Muscle layer of colon (tissue), 2 donors: ENCODE measurements around the gene YAE1.

Experiments
- H3K27ac ChIP-seq: one replicate; pipeline ENCODE4 v1.7.0; 2013; ENCODE audit warnings: low read depth, mild to moderate bottlenecking, low read length, moderate library complexity
- H3K27me3 ChIP-seq, 2 donors: one replicate each; pipeline ENCODE4 v1.7.0; 2013; ENCODE audit warnings: low read length in 2 of 2, mild to moderate bottlenecking in 2 of 2; ENCODE audit not compliant: insufficient read depth in 2 of 2, control insufficient read depth in 1 of 2
- H3K36me3 ChIP-seq: one replicate; pipeline ENCODE4 v1.7.0; 2013; ENCODE audit warnings: mild to moderate bottlenecking, low read length; ENCODE audit not compliant: insufficient read depth
- H3K4me1 ChIP-seq: one replicate; pipeline ENCODE4 v1.7.0; 2013; ENCODE audit warnings: mild to moderate bottlenecking, low read length; ENCODE audit not compliant: insufficient read depth
- H3K4me3 ChIP-seq, 2 donors: one replicate each; pipeline ENCODE4 v1.7.0; 2013; ENCODE audit warnings: low read length in 2 of 2, low read depth in 1 of 2, mild to moderate bottlenecking in 1 of 2, moderate library complexity in 1 of 2
- H3K9ac ChIP-seq: one replicate; pipeline ENCODE4 v1.7.0; 2013; ENCODE audit warnings: low read length
- H3K9me3 ChIP-seq: one replicate; pipeline ENCODE4 v1.7.0; 2013; ENCODE audit warnings: mild to moderate bottlenecking, low read length
- donor health status: abdominal sarcoma.
- donor health status: Adenocarcinoma of cecum.

The YAE1 gene

DNA sequence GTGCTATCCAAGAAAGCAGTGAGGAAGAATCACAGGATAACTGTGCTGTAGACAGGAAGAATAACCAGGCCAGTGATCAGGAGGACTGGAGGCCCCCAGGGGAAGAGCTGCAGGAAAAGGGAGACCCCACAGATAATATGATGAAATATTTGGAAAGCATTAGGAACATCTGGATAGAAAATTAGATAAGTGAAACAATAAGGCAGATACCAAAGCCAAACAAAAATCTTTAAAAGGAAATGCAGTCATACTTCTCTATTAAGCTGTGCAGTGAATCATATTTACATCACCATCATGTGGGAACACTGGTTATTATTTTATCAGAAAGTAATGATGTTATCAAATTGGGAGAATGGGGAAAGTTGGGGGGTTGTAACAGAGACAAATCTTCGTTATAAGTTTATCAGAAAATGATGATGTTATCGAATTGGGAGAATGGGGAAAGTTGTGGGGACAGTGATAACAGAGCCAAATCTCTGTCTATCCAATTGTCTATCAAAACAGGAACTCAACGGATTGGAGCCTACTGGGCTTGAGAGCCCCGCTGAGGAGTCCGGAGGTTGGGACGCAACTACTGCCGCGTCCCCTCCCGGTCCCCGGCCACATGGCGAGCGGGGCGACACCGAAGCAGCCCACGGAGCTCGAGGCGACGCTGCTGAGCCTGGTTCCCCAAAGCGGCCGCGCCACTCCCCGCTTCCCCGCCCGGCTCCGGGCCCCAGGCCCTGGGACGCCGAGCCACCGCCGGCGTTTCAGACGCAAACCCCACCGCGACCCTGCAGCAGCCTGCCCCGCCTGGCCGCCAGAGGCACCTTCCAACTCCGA, 43.1 kb downstream of the YAE1 start:
- peaks cover 0 to 11% of the 10 kb centered on the region in 2 donors for H3K27me3 ChIP-seq
- no peak overlapping the region for H3K9ac ChIP-seq
- H3K4me3 ChIP-seq = no peak overlapping the region
- H3K27ac ChIP-seq = no peak overlapping the region
- no peaks in the 10 kb centered on the region for H3K4me1 ChIP-seq
- H3K36me3 ChIP-seq = no peaks in the 10 kb centered on the region
- H3K9me3 ChIP-seq = no peaks in the 10 kb centered on the region

DNA sequence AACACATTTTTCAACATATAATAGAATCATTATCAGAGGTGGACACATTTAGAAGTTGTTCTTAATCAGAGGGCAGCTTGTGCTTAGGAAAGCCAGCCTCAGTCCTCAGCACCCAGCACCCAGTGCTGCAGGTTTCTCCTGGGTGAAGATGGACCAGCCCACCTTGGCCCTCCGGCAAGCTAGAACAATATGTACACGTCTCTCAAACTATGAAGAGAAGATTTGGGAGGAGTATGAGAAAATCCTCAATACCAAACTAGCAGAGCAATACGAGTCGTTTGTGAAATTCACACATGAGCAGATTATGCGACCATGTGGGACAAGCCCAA, 43.7 kb downstream of the YAE1 start:
- Histone ChIP-seq H3K9ac (no peak overlapping the region), H3K27me3 (peaks cover 0 to 11% of the 10 kb centered on the region in 2 donors), H3K9me3 (no peaks in the 10 kb centered on the region), H3K36me3 (no peaks in the 10 kb centered on the region), H3K4me1 (no peaks in the 10 kb centered on the region), H3K4me3 (no peak overlapping the region), H3K27ac (no peak overlapping the region)

DNA sequence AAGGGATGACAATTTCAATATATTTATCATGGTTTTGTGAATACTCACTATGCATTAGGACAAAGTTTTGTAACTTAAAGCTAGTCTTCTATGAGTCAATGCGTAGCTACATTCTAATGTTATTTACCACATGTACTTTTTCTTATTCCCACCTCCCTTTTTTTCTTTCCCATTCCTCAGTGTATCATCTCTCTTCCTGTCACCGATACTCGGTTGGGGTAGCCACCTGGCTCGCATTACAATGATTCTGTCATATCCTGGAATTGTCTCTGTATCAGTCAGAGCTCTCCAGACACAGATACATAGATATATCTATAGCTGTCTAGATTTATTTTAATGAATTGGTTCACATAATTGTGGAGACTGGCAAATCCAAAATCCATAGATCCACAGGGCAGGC, 47.4 kb downstream of the YAE1 start:
- Histone ChIP-seq H3K27ac (no peak overlapping the region), H3K9ac (no peak overlapping the region), H3K27me3 (peaks cover 0 to 11% of the 10 kb centered on the region in 2 donors), H3K36me3 (no peaks in the 10 kb centered on the region), H3K4me1 (no peaks in the 10 kb centered on the region), H3K4me3 (no peak overlapping the region), H3K9me3 (no peaks in the 10 kb centered on the region)

DNA sequence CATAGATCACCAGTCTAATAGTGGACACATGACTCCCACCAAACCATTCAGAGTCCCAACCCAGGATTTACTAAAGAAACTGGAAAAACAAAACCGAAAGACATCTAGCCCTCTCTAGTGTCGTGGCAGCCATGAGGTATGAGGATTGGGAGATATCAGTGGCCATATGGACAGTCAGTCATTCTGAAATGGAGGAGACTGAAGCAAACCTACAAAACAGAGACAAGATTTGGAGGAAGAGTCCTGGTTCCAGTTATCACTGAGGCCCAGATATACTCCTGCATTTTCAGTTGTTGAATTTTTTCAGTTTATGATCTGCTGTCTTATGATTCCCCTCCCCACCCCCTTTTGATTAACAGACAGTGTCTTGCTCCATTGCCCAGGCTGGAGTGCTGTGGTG, 48.1 kb downstream of the YAE1 start:
- Histone ChIP-seq H3K9ac (no peak overlapping the region), H3K27ac (no peak overlapping the region), H3K36me3 (no peaks in the 10 kb centered on the region), H3K4me1 (no peaks in the 10 kb centered on the region), H3K4me3 (no peak overlapping the region), H3K27me3 (peaks cover 0 to 11% of the 10 kb centered on the region in 2 donors), H3K9me3 (no peaks in the 10 kb centered on the region)

DNA sequence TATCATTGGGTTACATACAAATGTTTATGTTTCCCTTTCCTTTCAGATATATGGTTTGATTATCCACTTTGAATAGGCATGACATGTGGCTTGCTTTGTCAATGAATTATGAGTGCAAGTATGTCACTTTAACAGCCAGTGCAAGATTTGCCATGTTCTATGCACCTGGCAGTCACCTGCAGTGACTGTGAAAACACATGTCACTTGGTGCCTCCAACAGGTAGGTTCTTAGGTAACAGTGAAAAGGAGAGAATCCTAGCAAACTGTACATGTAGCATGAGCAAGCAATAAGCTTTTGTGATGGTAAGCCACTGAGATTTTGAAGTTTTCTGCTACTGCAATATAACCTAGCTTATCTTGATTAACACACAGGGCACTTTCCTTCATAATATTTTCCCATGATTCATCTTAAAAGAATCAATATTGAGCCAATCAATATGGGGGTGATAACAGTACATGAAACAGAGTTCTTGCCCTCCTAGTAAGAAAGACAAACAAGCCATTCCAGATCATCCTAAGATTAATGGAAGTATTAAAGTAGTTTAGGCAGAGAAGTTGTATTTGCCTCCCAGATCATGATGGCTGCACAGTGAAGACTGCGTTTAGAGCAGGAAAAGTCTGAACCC, 49.3 kb downstream of the YAE1 start:
- no peak overlapping the region for H3K9ac ChIP-seq
- H3K27me3 ChIP-seq = peaks cover 0 to 5% of the 10 kb centered on the region in 2 donors
- no peak overlapping the region for H3K27ac ChIP-seq
- no peak overlapping the region for H3K4me3 ChIP-seq
- no peaks in the 10 kb centered on the region for H3K36me3 ChIP-seq
- H3K9me3 ChIP-seq = no peaks in the 10 kb centered on the region
- no peaks in the 10 kb centered on the region for H3K4me1 ChIP-seq

DNA sequence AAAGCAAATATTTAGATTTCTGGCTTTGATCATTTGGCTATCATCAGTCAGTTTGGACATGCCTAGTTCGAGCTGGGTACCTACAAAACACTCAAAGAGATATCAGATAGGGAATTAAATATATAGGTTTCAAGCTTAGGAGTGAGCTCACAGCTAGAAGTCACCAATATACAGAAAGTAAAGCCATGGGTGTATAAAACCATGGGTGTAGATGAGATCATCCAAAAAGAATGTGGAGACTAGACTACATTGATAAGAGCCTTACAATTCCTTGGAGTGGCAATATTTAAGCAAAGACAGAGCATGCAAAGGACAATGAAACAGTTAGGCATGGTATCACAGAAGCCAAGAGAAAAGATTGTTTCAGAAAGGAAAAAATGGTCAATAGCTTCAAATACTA, 49.9 kb downstream of the YAE1 start:
- Histone ChIP-seq H3K9me3 (no peaks in the 10 kb centered on the region), H3K9ac (no peak overlapping the region), H3K36me3 (no peaks in the 10 kb centered on the region), H3K4me1 (no peaks in the 10 kb centered on the region), H3K27ac (no peak overlapping the region), H3K27me3 (peaks cover 0 to 5% of the 10 kb centered on the region in 2 donors), H3K4me3 (no peak overlapping the region)

DNA sequence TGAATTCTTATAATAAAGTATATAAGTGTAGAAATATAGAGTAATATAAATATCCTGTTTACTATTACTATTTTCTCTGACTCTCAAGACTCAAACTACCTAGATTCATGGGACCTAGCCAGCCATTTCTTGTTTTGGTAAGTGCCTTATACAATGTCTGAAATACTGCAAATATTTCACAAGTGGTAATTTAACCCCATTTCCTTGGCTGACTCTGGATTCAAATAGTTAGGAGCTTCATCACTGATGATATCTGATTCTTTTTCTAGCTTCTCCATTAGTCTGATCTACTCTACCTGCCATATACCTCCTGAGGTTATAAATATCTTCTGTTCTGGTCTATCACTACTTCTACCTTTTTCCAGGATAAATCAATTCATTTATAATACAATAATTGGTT, 50.8 kb downstream of the YAE1 start:
- H3K36me3 ChIP-seq = no peaks in the 10 kb centered on the region
- H3K4me1 ChIP-seq = peaks cover 5% of the 10 kb centered on the region
- peaks cover 0 to 5% of the 10 kb centered on the region in 2 donors for H3K27me3 ChIP-seq
- no peak overlapping the region for H3K9ac ChIP-seq
- H3K27ac ChIP-seq = no peak overlapping the region
- H3K9me3 ChIP-seq = no peaks in the 10 kb centered on the region
- no peak overlapping the region for H3K4me3 ChIP-seq

DNA sequence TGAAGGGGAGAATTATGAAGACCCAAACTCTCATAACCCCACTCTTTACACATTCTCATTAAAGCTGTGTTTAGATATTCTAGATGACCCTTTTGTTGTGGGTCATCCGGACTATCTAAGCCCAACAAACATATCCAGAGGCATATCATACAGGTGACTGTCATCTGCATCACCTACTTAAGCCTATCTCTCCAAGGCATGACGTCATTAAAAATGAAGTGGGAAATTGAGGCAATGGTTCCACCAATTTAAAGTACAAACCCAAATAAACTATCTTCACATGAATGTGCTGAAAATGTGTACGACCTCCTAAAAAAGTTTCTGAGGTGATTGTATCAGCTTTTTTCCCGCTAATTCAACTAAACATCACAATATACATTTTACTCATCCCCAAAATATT, 52.7 kb downstream of the YAE1 start:
- no peak overlapping the region for H3K9ac ChIP-seq
- no peak overlapping the region for H3K27ac ChIP-seq
- no peaks in the 10 kb centered on the region for H3K27me3 ChIP-seq
- H3K36me3 ChIP-seq = no peaks in the 10 kb centered on the region
- H3K4me1 ChIP-seq = peaks cover 13% of the 10 kb centered on the region
- no peak overlapping the region for H3K4me3 ChIP-seq
- H3K9me3 ChIP-seq = no peaks in the 10 kb centered on the region

DNA sequence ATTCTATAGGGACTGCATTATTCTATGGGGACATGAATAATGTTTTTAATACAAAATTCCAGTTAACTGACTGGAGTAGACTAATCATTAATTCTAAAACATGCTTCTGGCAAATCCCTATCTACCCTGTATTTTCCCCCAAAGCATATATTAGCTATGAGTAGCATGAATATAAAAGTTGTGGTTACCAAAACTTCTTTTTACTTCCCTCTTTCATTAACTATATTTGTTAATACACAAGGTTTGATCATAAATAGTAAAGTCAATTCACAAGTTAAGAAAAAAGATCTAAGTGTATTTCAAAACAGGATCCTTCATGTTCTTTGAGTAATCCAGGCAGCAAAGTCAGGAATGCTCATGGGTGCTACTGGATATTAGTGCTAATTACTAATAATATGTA, 54.3 kb downstream of the YAE1 start:
- Histone ChIP-seq H3K4me3 (no peak overlapping the region), H3K4me1 (peaks cover 25% of the 10 kb centered on the region), H3K9ac (no peak overlapping the region), H3K9me3 (no peaks in the 10 kb centered on the region), H3K36me3 (no peaks in the 10 kb centered on the region), H3K27ac (no peak overlapping the region), H3K27me3 (no peaks in the 10 kb centered on the region)

DNA sequence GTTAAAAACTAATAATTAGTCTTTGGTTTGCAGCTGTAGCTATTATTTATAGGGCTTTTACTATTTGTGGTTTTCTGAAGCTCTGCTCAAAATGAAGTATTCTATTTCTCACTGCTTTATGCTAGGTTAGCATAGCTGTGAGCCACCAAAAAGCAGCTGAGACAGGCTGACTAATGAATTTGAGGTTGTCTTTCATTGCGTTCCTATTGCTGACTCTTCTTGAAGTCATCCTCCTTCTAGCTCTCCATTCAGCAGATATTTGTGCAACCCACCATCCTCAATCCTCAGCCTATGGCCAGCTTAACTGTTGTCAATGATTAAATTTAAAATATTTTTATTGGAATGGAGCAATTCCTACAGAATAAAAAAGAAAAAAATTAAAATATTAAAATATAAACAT, 55.1 kb downstream of the YAE1 start:
- Histone ChIP-seq H3K4me3 (no peak overlapping the region), H3K9me3 (no peaks in the 10 kb centered on the region), H3K9ac (no peak overlapping the region), H3K27ac (no peak overlapping the region), H3K4me1 (peaks cover 30% of the 10 kb centered on the region), H3K36me3 (no peaks in the 10 kb centered on the region), H3K27me3 (no peaks in the 10 kb centered on the region)

DNA sequence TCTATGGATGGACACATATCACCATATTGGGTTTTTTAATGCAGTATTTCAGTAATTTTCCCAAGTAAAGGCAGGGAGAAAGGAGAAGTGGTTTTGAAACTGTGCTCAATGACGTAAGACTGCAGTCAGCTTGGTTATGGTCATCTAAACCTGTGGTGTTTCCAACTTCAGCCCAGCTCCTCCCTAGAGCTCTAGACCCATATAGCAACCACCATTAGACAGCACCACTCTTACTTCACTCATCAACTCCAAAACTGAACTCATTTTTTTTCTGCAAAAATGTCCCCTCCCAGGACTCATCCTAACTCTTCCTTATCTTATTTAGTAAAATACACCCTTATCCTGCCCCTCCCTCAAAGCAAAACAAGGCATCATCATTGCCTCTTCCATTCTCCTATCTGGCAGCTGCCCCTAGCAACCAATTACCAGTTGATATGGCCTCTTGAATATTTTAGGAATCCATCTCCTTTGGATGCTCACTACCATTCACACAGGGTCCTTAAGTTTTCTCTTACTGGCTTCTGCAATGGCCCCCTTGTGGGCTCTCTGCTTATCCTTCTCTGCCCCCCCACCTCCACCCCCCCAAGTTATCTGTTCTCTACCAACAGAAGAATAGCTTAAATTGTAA, 55.7 kb downstream of the YAE1 start:
- H3K27me3 ChIP-seq = no peaks in the 10 kb centered on the region
- H3K9me3 ChIP-seq = no peaks in the 10 kb centered on the region
- no peak overlapping the region for H3K4me3 ChIP-seq
- H3K36me3 ChIP-seq = no peaks in the 10 kb centered on the region
- H3K27ac ChIP-seq = no peak overlapping the region
- H3K9ac ChIP-seq = no peak overlapping the region
- H3K4me1 ChIP-seq = peaks cover 32% of the 10 kb centered on the region
